ENCODE results near the gene DIAPH1. TPM values are rescaled to one million over a fixed set of nuclear protein-coding genes. Genes with fewer than 3 reads are reported as not detected.
A peak's percentile ranks its signal among the peaks of the same experiment; 100 is the strongest.

The DIAPH1 gene

GRCh38 chr5:141465351-141465750, 153.4 kb downstream of the DIAPH1 start:
- no peak overlapping the region for H3K18ac ChIP-seq (ENCODE audit: low read depth in 1 of 2, low read length in 2 of 2)
- H3K14ac ChIP-seq (ENCODE audit: low read length in 2 of 2): no peak overlapping the region
- no peak overlapping the region for H3K4me2 ChIP-seq (ENCODE audit: low read length, poor library complexity, severe bottlenecking)
- H2BK12ac ChIP-seq (ENCODE audit: low read length in 2 of 2): no peak overlapping the region
- no peak overlapping the region for H3K4me3 ChIP-seq (ENCODE audit: insufficient read depth in 1 of 2, low read depth in 1 of 2, low read length in 2 of 2)
- H3K4me1 ChIP-seq (ENCODE audit: control insufficient read depth, insufficient read depth, low read depth, low read length): peaks cover 2% of the 10 kb centered on the region
- H3K27ac ChIP-seq (ENCODE audit: low read length, poor library complexity, severe bottlenecking): peak overlapping the region; percentile 28
- peaks cover 0 to 8% of the 10 kb centered on the region in 2 experiments for H3K36me3 ChIP-seq (ENCODE audit: control insufficient read depth in 1 of 2, insufficient read depth in 2 of 2, low read depth in 1 of 2, low read length in 2 of 2)
- no peak overlapping the region for H2BK5ac ChIP-seq (ENCODE audit: low read depth, low read length, poor library complexity, severe bottlenecking)
- H3K23ac ChIP-seq (ENCODE audit: low read length in 2 of 2): no peak overlapping the region
- no peak overlapping the region for H2BK15ac ChIP-seq (ENCODE audit: low read depth, poor library complexity, severe bottlenecking)
- H2AFZ ChIP-seq (ENCODE audit: low read depth, low read length): no peak overlapping the region
- no peak overlapping the region for H4K91ac ChIP-seq (ENCODE audit: low read length)
- H3K4ac ChIP-seq (ENCODE audit: low read depth in 1 of 2, low read length in 2 of 2): no peak overlapping the region
- no peak overlapping the region for H2AK5ac ChIP-seq (ENCODE audit: low read length, severe bottlenecking)
- no peak overlapping the region for H3K9ac ChIP-seq (ENCODE audit: low read length)
- DNase-seq: peak; percentile 22
- H2BK120ac ChIP-seq (ENCODE audit: low read depth, low read length): no peak overlapping the region
- no peaks in the 10 kb centered on the region for H3K9me3 ChIP-seq (ENCODE audit: control insufficient read depth, low read length)
- peaks cover 10% of the 10 kb centered on the region for H3K79me1 ChIP-seq (replicated peaks; ENCODE audit: low read length, poor library complexity, severe bottlenecking)
- no peak overlapping the region for H4K8ac ChIP-seq (ENCODE audit: low read length)
- no peaks in the 10 kb centered on the region for H3K27me3 ChIP-seq (ENCODE audit: control insufficient read depth in 1 of 2, insufficient read depth in 1 of 2, low read length in 2 of 2)
- 98% methylated on average over 3 of the region's 3 CpGs for WGBS

Small RNA genes lying within 50 kb of the gene (small RNA-seq; reads per million reads assigned to genes)
- gene RPS27AP10 (ENCODE audit: low read depth): not detected

All from mesenchymal stem cell (in vitro differentiated cells and primary cell).